ENCODE data around the gene SLC9A8. TPM values are rescaled to one million over a fixed set of nuclear protein-coding genes. Genes with fewer than 3 reads are reported as not detected.

SLC9A8 gene
- total and polyA plus RNA-seq, 2 experiments from 2014 or later = 4.2 to 5.0 TPM

DNA sequence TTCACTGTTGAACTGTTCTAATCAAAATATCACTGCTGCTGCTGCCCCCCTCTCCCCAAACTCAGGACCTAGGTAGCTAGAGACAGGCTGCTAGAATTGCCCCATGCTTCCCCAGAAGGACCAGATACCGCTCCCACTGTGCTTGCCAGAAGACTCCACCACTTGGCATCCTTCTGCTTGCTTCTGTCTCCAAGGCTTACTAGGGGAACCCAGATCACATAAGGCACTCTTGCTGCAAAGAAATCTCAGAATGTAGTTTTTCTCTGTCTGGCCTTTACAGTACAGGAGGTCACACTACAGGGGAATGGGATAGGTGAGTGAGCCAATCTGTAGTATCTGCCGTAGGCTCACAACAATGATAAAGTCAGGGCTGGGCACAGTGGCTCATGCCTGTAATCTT, 21.5 kb upstream of the SLC9A8 start:
- H3F3A ChIP-seq (ENCODE audit: insufficient read depth) = no peaks in the 10 kb centered on the region
- H3K4me3 ChIP-seq = no peak overlapping the region
- no peaks in the 10 kb centered on the region for H3K27me3 ChIP-seq (replicated peaks; ENCODE audit: insufficient read depth)
- no peak overlapping the region for H3K27ac ChIP-seq
- no peaks in the 10 kb centered on the region for H3K36me3 ChIP-seq (ENCODE audit: low read depth)
- H4K20me1 ChIP-seq (ENCODE audit: insufficient read depth) = no peaks in the 10 kb centered on the region
- no peaks in the 10 kb centered on the region for H3K4me1 ChIP-seq (ENCODE audit: insufficient read depth)
- no peak for DNase-seq
- no peak overlapping the region for H3K9ac ChIP-seq
- TF ChIP-seq EZH2 (IDR thresholded peaks at IDR 0.05; ENCODE audit: insufficient read depth, poor library complexity, severe bottlenecking) (no peak), EZH2phosphoT487 (IDR thresholded peaks at IDR 0.05; ENCODE audit: insufficient read depth, low read depth) (no peak)
- in situ Hi-C loops (cut with MboI) = no loop called here
- no peaks in the 10 kb centered on the region for H3K9me3 ChIP-seq (ENCODE audit: low read depth)
- WGBS, 2 experiments (ENCODE audit: low coverage in 1 of 2, low lambda C conversion rate in 2 of 2, missing lambda C conversion rate in 2 of 2) = 50 to 56% methylated on average over 2 of the region's 2 CpGs
- no peak overlapping the region for H3K4me2 ChIP-seq (ENCODE audit: unreplicated experiment)
- no peaks in the 10 kb centered on the region for H3K79me2 ChIP-seq (ENCODE audit: insufficient read depth)
- H2AFZ ChIP-seq = no peak overlapping the region
- H3K9me2 ChIP-seq (ENCODE audit: insufficient read depth) = no peaks in the 10 kb centered on the region

DNA sequence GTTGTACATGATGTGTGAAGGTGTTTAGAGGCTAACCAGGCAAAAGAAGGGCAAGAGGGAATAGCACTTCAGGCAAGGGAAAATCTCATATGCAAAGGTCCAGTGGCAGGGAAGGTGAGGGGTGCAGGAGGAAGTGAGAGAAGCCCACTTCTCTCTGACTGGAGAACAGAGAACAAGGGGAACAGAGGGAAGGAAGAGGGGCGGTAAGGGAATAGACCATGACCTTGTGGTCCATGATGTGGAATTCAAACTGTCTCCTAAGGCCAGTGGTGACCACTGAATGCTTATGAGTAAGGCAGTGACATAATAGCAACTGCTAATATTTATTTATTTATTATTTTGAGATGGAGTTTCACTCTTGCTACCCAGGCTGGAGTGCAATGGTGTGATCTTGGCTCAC, 20.6 kb upstream of the SLC9A8 start:
- peak; percentile 31 for DNase-seq

DNA sequence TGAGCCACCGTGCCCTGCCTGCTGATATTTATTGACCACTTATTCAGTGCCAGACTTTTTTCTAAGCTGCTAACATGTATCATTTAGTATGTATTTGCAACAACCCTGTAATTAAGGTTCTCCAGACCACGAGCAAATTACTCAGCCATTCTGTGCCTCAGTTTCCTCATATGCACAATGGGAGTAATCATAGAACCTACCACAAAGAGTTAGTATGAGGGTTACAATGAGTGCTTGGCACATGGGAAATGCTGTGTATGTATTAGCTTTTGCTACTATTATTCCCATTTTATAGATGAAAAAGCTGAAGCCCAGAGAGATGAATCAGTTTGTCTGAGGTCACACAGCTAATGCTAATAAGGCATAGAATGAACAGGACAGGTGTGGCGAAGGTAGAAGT, 20.0 kb upstream of the SLC9A8 start:
- in situ Hi-C loops (cut with MboI) = no loop called here
- no peak overlapping the region for H3K27ac ChIP-seq
- no peak for DNase-seq
- H4K20me1 ChIP-seq (ENCODE audit: insufficient read depth) = no peaks in the 10 kb centered on the region
- WGBS, 2 experiments (ENCODE audit: low coverage in 1 of 2, low lambda C conversion rate in 2 of 2, missing lambda C conversion rate in 2 of 2) = 81 to 83% methylated on average over 3 of the region's 3 CpGs
- H3K9me3 ChIP-seq (ENCODE audit: low read depth) = no peaks in the 10 kb centered on the region
- no peaks in the 10 kb centered on the region for H3F3A ChIP-seq (ENCODE audit: insufficient read depth)
- no peak overlapping the region for H3K4me2 ChIP-seq (ENCODE audit: unreplicated experiment)
- H3K79me2 ChIP-seq (ENCODE audit: insufficient read depth) = no peaks in the 10 kb centered on the region
- H3K27me3 ChIP-seq (replicated peaks; ENCODE audit: insufficient read depth) = no peaks in the 10 kb centered on the region
- H3K9ac ChIP-seq = no peak overlapping the region
- no peak overlapping the region for H2AFZ ChIP-seq
- TF ChIP-seq EZH2phosphoT487 (IDR thresholded peaks at IDR 0.05; ENCODE audit: insufficient read depth, low read depth) = no peak
- TF ChIP-seq EZH2 (IDR thresholded peaks at IDR 0.05; ENCODE audit: insufficient read depth, poor library complexity, severe bottlenecking) = no peak
- H3K36me3 ChIP-seq (ENCODE audit: low read depth) = no peaks in the 10 kb centered on the region
- H3K4me3 ChIP-seq = no peak overlapping the region
- H3K4me1 ChIP-seq (ENCODE audit: insufficient read depth) = no peaks in the 10 kb centered on the region
- H3K9me2 ChIP-seq (ENCODE audit: insufficient read depth) = no peaks in the 10 kb centered on the region

More for the DNA sequence above, 20.6 kb upstream of the SLC9A8 start:
- Histone ChIP-seq H3K79me2 (ENCODE audit: insufficient read depth) (no peaks in the 10 kb centered on the region), H3K4me3 (no peak overlapping the region), H3K9me2 (ENCODE audit: insufficient read depth) (no peaks in the 10 kb centered on the region), H3K9ac (no peak overlapping the region), H3K27me3 (replicated peaks; ENCODE audit: insufficient read depth) (no peaks in the 10 kb centered on the region), H3K36me3 (ENCODE audit: low read depth) (no peaks in the 10 kb centered on the region), H4K20me1 (ENCODE audit: insufficient read depth) (no peaks in the 10 kb centered on the region), H3K27ac (no peak overlapping the region), H2AFZ (no peak overlapping the region), H3F3A (ENCODE audit: insufficient read depth) (no peaks in the 10 kb centered on the region), H3K9me3 (ENCODE audit: low read depth) (no peaks in the 10 kb centered on the region), H3K4me2 (ENCODE audit: unreplicated experiment) (no peak overlapping the region), H3K4me1 (ENCODE audit: insufficient read depth) (no peaks in the 10 kb centered on the region)
- TF ChIP-seq EZH2 (IDR thresholded peaks at IDR 0.05; ENCODE audit: insufficient read depth, poor library complexity, severe bottlenecking) (no peak), EZH2phosphoT487 (IDR thresholded peaks at IDR 0.05; ENCODE audit: insufficient read depth, low read depth) (no peak)
- in situ Hi-C loops (cut with MboI) = no loop called here
- WGBS, 2 experiments (ENCODE audit: low coverage in 1 of 2, low lambda C conversion rate in 2 of 2, missing lambda C conversion rate in 2 of 2) = 65 to 79% methylated on average over 1 of the region's 1 CpG

DNA sequence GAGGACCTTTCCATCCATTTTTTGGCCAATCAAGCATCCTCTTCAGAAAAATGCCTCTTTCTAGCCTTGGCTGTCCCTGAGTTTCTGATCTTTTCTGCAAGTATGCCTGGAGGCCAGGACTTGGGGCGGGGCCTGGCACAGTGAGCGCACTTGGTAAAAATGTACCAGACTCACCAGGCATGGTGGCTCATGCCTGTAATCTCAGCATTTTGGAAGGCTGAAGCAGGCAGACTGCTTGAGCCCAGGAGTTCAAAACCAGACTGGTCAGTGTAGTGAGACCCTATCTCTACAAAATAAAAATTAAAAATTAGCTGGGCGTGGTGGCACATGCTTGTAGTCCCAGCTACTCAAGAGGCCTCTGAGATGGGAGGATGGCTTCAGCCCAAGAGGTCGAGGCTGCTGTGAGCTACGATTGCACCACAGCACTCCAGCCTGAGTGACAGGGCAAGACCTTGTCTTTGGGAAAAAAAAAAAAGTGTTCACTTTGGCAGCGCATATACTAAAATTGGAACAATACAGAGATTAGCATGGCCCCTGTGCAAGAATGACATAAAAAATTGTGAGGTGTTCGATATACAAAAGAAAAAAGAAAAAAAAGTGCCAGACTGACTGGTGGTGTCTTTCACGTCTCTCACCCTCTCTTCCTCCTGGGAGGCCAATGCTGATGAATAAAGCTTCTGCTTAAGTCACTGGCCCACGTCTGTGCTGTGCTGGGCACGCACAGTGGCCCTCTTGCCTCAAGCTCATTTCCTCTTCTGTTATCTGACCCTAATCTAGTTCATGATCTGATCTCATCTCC, 18.1 kb upstream of the SLC9A8 start:
- H2AFZ ChIP-seq = no peak overlapping the region
- no peaks in the 10 kb centered on the region for H3K27me3 ChIP-seq (replicated peaks; ENCODE audit: insufficient read depth)
- H3K4me2 ChIP-seq (ENCODE audit: unreplicated experiment) = no peak overlapping the region
- no peaks in the 10 kb centered on the region for H3K36me3 ChIP-seq (ENCODE audit: low read depth)
- no peaks in the 10 kb centered on the region for H3K79me2 ChIP-seq (ENCODE audit: insufficient read depth)
- no peaks in the 10 kb centered on the region for H3K9me3 ChIP-seq (ENCODE audit: low read depth)
- TF ChIP-seq EZH2phosphoT487 (IDR thresholded peaks at IDR 0.05; ENCODE audit: insufficient read depth, low read depth) = no peak
- no peak for TF ChIP-seq EZH2 (IDR thresholded peaks at IDR 0.05; ENCODE audit: insufficient read depth, poor library complexity, severe bottlenecking)
- H3K4me3 ChIP-seq = no peak overlapping the region
- no peaks in the 10 kb centered on the region for H3K9me2 ChIP-seq (ENCODE audit: insufficient read depth)
- DNase-seq = peak; percentile 25
- H3F3A ChIP-seq (ENCODE audit: insufficient read depth) = no peaks in the 10 kb centered on the region
- WGBS, 2 experiments (ENCODE audit: low coverage in 1 of 2, low lambda C conversion rate in 2 of 2, missing lambda C conversion rate in 2 of 2) = 80 to 82% methylated on average over 10 of the region's 10 CpGs
- no peaks in the 10 kb centered on the region for H4K20me1 ChIP-seq (ENCODE audit: insufficient read depth)
- H3K9ac ChIP-seq = no peak overlapping the region
- in situ Hi-C loops (cut with MboI) = no loop called here
- no peaks in the 10 kb centered on the region for H3K4me1 ChIP-seq (ENCODE audit: insufficient read depth)
- no peak overlapping the region for H3K27ac ChIP-seq
